Psoas muscle (tissue), 8 donors: ENCODE measurements around the gene PCSK7. TPM values are rescaled to one million over a fixed set of nuclear protein-coding genes. Genes with fewer than 3 reads are reported as not detected.
A peak's percentile ranks its signal among the peaks of the same experiment; 100 is the strongest.

Source experiments
- ATAC-seq, 4 donors: fragments of 200-7000 bp; cut with Tn5 transposase; one replicate each; pipeline ENCODE4 v1.9.1; 2020; ENCODE audit warnings: moderate library complexity in 3 of 4, mild to moderate bottlenecking in 2 of 4
- DNase-seq, 2 donors: peaks; one replicate each; pipeline ENCODE4 v3.0.0-alpha.2; 2020
- H3K27ac ChIP-seq: fragments of 200-600 bp; one replicate; pipeline ENCODE4 v1.8.0; 2022
- H3K27me3 ChIP-seq, 3 donors: fragments of 200-600 bp in 1 of 3; one replicate each; pipeline versions ENCODE4 v1.6.1 to v1.8.0; 2013 to 2022; ENCODE audit warnings: low read length in 2 of 3, mild to moderate bottlenecking in 2 of 3, moderate library complexity in 1 of 3; ENCODE audit not compliant: insufficient read depth in 3 of 3
- H3K36me3 ChIP-seq, 2 donors: fragments of 200-600 bp in 1 of 2; one replicate each; pipeline versions ENCODE4 v1.6.1 to v1.8.0; 2013 to 2022; ENCODE audit warnings: low read depth in 1 of 2, mild to moderate bottlenecking in 1 of 2, moderate library complexity in 1 of 2; ENCODE audit not compliant: insufficient read depth in 1 of 2
- H3K4me1 ChIP-seq: fragments of 200-600 bp; one replicate; pipeline ENCODE4 v1.8.0; 2022
- H3K4me3 ChIP-seq: fragments of 200-600 bp; one replicate; pipeline ENCODE4 v1.8.0; 2022; ENCODE audit warnings: mild to moderate bottlenecking
- H3K9me3 ChIP-seq: fragments of 200-600 bp; one replicate; pipeline ENCODE4 v1.8.0; 2022
- CTCF ChIP-seq: fragments of 200-600 bp; IDR thresholded peaks from one replicate; pipeline ENCODE4 v1.8.0; 2022; ENCODE audit warnings: antibody characterized with exemption
- WGBS, 3 donors: extraction: QIAGEN DNeasy Blood & Tissue Kit; methylation state at CpG; one replicate each; pipeline versions ENCODE4 v1.1.6 to v1.1.7; 2013; 5-methylcytosine and 5-hydroxymethylcytosine counted together
- intact Hi-C, 2 donors: fragments of 100-400 bp; cut with DNase I; formaldehyde crosslinking; loops; one replicate each; pipeline versions ENCODE4 v1.11.0 to v1.14.2; 2022
- polyA plus RNA-seq, 3 donors: library from polyadenylated mRNA; stranded (reverse); fragments of 200-250 nt; gene quantifications; one replicate each; pipeline ENCODE4 v1.2.3, GENCODE V29; 2013
- total RNA-seq, 4 donors: library from RNA; stranded (reverse); fragmentation: NEBNext Ultra II Directional in 2 of 4; extraction: Animal tissue kit (Norgen Biotek cat#: 25700) in 2 of 4; gene quantifications; one replicate each; pipeline versions ENCODE4 v1.2.1 to v1.2.4, GENCODE V29; 2021 to 2023
- donor health status: healthy with polysubstance abuse.
- donor health status: DM: no; HTN: no; CAD: no; lungs with moderate emphysema.
- donor health status: Bipolar disorder and iron deficiency.
- donor health status: healthy.
- donor health status: DM: yes; HTN: yes; CAD: no.
- donor health status: DM: no; HTN: no; CAD: no.
- donor health status: DM: no; HTN: no; CAD: no.
- donor health status: DM: yes; HTN: yes; CAD: no.

The PCSK7 gene
- total and polyA plus RNA-seq, 7 donors = 9.9 to 23.6 (median 17.5) TPM

GRCh38 chr11:117172724-117173421, 59.0 kb downstream of the PCSK7 start:
- peaks cover 42% of the 10 kb centered on the region for H3K4me1 ChIP-seq
- TF ChIP-seq CTCF = no peak
- 29 to 54% (median 38%) methylated on average over 14 of the region's 14 CpGs for WGBS, 3 donors
- peaks cover 0 to 18% of the 10 kb centered on the region in 2 donors for H3K36me3 ChIP-seq
- H3K27ac ChIP-seq = peak overlapping the region; percentile 69
- no peaks in the 10 kb centered on the region for H3K27me3 ChIP-seq
- ATAC-seq (peak in 3 of 4 donors; percentile 48 to 59 (median 56)), DNase-seq (no peak)
- H3K9me3 ChIP-seq = no peaks in the 10 kb centered on the region
- H3K4me3 ChIP-seq = no peak overlapping the region
- intact Hi-C loops = no loop called here

- DNase-seq (no peak), ATAC-seq (peak; percentile 26 to 47 (median 32))
- Histone ChIP-seq H3K4me1 (peaks cover 39% of the 10 kb centered on the region), H3K4me3 (no peak overlapping the region), H3K27ac (peak overlapping the region; percentile 70), H3K9me3 (no peaks in the 10 kb centered on the region), H3K36me3 (peaks cover 0 to 32% of the 10 kb centered on the region in 2 donors), H3K27me3 (no peaks in the 10 kb centered on the region)
- intact Hi-C loops = no loop called here
- 66 to 83% (median 70%) methylated on average over 14 of the region's 14 CpGs for WGBS, 3 donors
- TF ChIP-seq CTCF = no peak
These were observed 60.3 kb downstream of the PCSK7 start for GRCh38 chr11:117171404-117172061.

- 74 to 88% (median 75%) methylated on average over 2 of the region's 2 CpGs for WGBS, 3 donors
- H3K36me3 ChIP-seq = peaks cover 0 to 37% of the 10 kb centered on the region in 2 donors
- TF ChIP-seq CTCF = no peak
- no peaks in the 10 kb centered on the region for H3K9me3 ChIP-seq
- intact Hi-C loops = no loop called here
- peaks cover 39% of the 10 kb centered on the region for H3K4me1 ChIP-seq
- no peak overlapping the region for H3K4me3 ChIP-seq
- peak overlapping the region; percentile 70 for H3K27ac ChIP-seq
- H3K27me3 ChIP-seq = no peaks in the 10 kb centered on the region
- DNase-seq (no peak), ATAC-seq (peak in 2 of 4 donors; percentile 9 to 19)
These were observed 60.9 kb downstream of the PCSK7 start for GRCh38 chr11:117171007-117171403.

- no peak for TF ChIP-seq CTCF
- Histone ChIP-seq H3K27me3 (no peaks in the 10 kb centered on the region), H3K36me3 (peaks cover 0 to 45% of the 10 kb centered on the region in 2 donors), H3K9me3 (no peaks in the 10 kb centered on the region), H3K4me3 (no peak overlapping the region), H3K4me1 (peaks cover 39% of the 10 kb centered on the region), H3K27ac (peak overlapping the region; percentile 70)
- no peak for DNase-seq
- 40 to 72% (median 45%) methylated on average over 9 of the region's 9 CpGs for WGBS, 3 donors
- intact Hi-C loops = no loop called here
- peak; percentile 63 to 76 (median 73) for ATAC-seq
These were observed 61.7 kb downstream of the PCSK7 start for GRCh38 chr11:117170210-117170609.
